OCI-LY3 (cell line): Measurements from ENCODE around the gene SLITRK3.

ENCODE experiments used
- CTCF ChIP-seq: fragments of 200-600, 300-600 bp; sonication (generic); IDR thresholded peaks from 2 replicates; pipeline ENCODE4 v1.5.1; 2014; ENCODE audit warnings: antibody characterized with exemption, low read length, low read depth
- EZH2phosphoT487 ChIP-seq: fragments of 200-600 bp; shearing (Covaris generic); IDR thresholded peaks from 2 replicates; pipeline ENCODE4 v1.6.1; 2018; ENCODE audit warnings: antibody characterized with exemption, mixed run types, low read depth

- no peak for TF ChIP-seq CTCF
- TF ChIP-seq EZH2phosphoT487, result no peak
These were observed 3.5 kb downstream of the SLITRK3 start for GRCh38 chr3:165192610-165193192.
